ENCODE data around the gene NPEPL1. TPM values are rescaled to one million over a fixed set of nuclear protein-coding genes. Genes with fewer than 3 reads are reported as not detected.
A peak's percentile ranks its signal among the peaks of the same experiment; 100 is the strongest.

The NPEPL1 gene
- total and polyA plus RNA-seq, 2 donors (not counting 3 experiments of a cell fraction or from before 2014, with no cell fraction given), result 22.5 to 40.8 TPM

DNA sequence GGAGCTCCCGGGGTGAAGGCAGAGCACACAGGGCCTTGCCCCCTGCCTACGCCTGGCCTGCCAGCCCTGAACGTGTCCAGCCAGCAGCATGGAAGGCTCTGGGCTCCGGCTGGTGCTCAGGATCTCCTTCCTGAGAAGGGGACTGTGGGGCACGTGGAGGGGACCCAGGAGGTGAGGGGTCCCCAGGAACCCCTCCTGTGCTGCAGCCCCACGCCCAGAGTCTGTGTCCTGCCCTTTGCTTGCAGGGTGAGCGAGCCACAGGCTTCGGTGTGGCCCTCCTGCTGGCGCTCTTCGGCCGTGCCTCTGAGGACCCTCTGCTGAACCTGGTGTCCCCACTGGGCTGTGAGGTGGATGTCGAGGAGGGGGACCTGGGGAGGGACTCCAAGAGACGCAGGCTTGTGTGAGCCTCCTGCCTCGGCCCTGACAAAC, 22.3 kb downstream of the NPEPL1 start:
- intact Hi-C loops (cut with micrococcal nuclease), result no loop called here
- H4K20me1 ChIP-seq (replicated peaks; ENCODE audit: control insufficient read depth, extremely low read depth, insufficient read depth, low read length), result no peaks in the 10 kb centered on the region
- no peaks in the 10 kb centered on the region for H3K36me3 ChIP-seq (ENCODE audit: control insufficient read depth in 2 of 2, extremely low read depth in 1 of 2, insufficient read depth in 2 of 2, low read length in 2 of 2)
- DNase-seq (ENCODE audit: low read depth, low spot score) (no peak), FAIRE-seq (no peak)
- TF ChIP-seq POLR2AphosphoS5 (IDR thresholded peaks at IDR 0.05; ENCODE audit: insufficient read depth, low read depth, low read length), result no peak
- TF ChIP-seq EZH2 (IDR thresholded peaks at IDR 0.05; ENCODE audit: borderline replicate concordance, low read depth, low read length, severe bottlenecking), result no peak
- no peak for TF ChIP-seq MYC (IDR thresholded peaks at IDR 0.05; ENCODE audit: low read depth, low read length)
- TF ChIP-seq FOS (IDR thresholded peaks at IDR 0.05; ENCODE audit: borderline replicate concordance, insufficient read depth, low read length), result no peak
- no peak overlapping the region for H3K27ac ChIP-seq (ENCODE audit: insufficient read depth, low read depth, low read length)
- no peaks in the 10 kb centered on the region for H3K9me3 ChIP-seq (replicated peaks; ENCODE audit: control insufficient read depth, insufficient read depth, low read length)
- ChIA-PET POLR2A (no interaction called here), CTCF (interaction anchor here (1.3 kb wide), 1 partner anchor 234 kb away, joined by 4 read pairs; no protein-coding TSS in a partner anchor)
- BruUV-seq (replicated peaks), result no TSS peak
- dilution Hi-C loops (cut with MboI; ENCODE audit: extremely low pct_ligation_motif_present, low sequenced_read_pairs), result no loop called here
- no peak overlapping the region for H3K9ac ChIP-seq (replicated peaks; ENCODE audit: extremely low read depth, insufficient read depth, low read length)
- H3K27me3 ChIP-seq (ENCODE audit: control insufficient read depth in 2 of 2, insufficient read depth in 2 of 2, low read length in 2 of 2), result no peaks in the 10 kb centered on the region
- no peak overlapping the region for H3K4me2 ChIP-seq (ENCODE audit: insufficient read depth, low read length)
- H3K4me1 ChIP-seq (ENCODE audit: control insufficient read depth, extremely low read depth, insufficient read depth, low read length), result no peaks in the 10 kb centered on the region
- H3K9me1 ChIP-seq (replicated peaks; ENCODE audit: control insufficient read depth, extremely low read depth, insufficient read depth, low read length), result no peaks in the 10 kb centered on the region
- H3K79me2 ChIP-seq (ENCODE audit: control insufficient read depth, insufficient read depth, low read length), result no peaks in the 10 kb centered on the region
- no peak overlapping the region for H2AFZ ChIP-seq (ENCODE audit: low read depth, low read length)
- H3K4me3 ChIP-seq (replicated peaks in 1 of 3; ENCODE audit: insufficient read depth in 1 of 3, low read depth in 1 of 3, low read length in 3 of 3), result no peak overlapping the region

DNA sequence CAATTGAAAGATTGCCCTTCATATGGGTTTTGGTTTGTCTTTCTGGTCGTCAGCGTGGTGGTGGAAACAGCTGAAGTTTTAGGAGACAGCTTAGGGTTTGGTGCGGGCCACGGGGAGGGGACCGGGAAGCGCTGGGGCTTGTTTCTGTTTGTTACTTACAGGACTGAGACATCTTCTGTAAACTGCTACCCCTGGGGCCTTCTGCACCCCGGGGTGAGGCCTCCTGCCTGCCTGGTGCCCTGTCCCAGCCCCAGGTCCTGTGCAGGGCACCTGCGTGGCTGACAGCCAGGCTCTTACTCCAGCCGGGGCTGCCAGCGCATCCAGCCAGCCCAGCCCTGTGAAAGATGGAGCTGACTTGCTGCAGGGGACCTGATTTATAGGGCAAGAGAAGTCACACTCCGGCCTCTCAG, 22.8 kb downstream of the NPEPL1 start:
- Histone ChIP-seq H3K4me3 (replicated peaks in 1 of 3; ENCODE audit: insufficient read depth in 1 of 3, low read depth in 1 of 3, low read length in 3 of 3) (no peak overlapping the region), H4K20me1 (replicated peaks; ENCODE audit: control insufficient read depth, extremely low read depth, insufficient read depth, low read length) (no peaks in the 10 kb centered on the region), H3K9me1 (replicated peaks; ENCODE audit: control insufficient read depth, extremely low read depth, insufficient read depth, low read length) (no peaks in the 10 kb centered on the region), H3K9me3 (replicated peaks; ENCODE audit: control insufficient read depth, insufficient read depth, low read length) (no peaks in the 10 kb centered on the region), H3K4me2 (ENCODE audit: insufficient read depth, low read length) (no peak overlapping the region), H3K9ac (replicated peaks; ENCODE audit: extremely low read depth, insufficient read depth, low read length) (no peak overlapping the region), H3K27ac (ENCODE audit: insufficient read depth, low read depth, low read length) (no peak overlapping the region), H3K4me1 (ENCODE audit: control insufficient read depth, extremely low read depth, insufficient read depth, low read length) (no peaks in the 10 kb centered on the region), H3K27me3 (ENCODE audit: control insufficient read depth in 2 of 2, insufficient read depth in 2 of 2, low read length in 2 of 2) (no peaks in the 10 kb centered on the region), H2AFZ (ENCODE audit: low read depth, low read length) (no peak overlapping the region), H3K79me2 (ENCODE audit: control insufficient read depth, insufficient read depth, low read length) (no peaks in the 10 kb centered on the region), H3K36me3 (ENCODE audit: control insufficient read depth in 2 of 2, extremely low read depth in 1 of 2, insufficient read depth in 2 of 2, low read length in 2 of 2) (no peaks in the 10 kb centered on the region)
- no peak for FAIRE-seq
- TSS peak; percentile 23 for BruUV-seq (replicated peaks)
- ChIA-PET CTCF (interaction anchor here (1.3 kb wide), 1 partner anchor 234 kb away, joined by 4 read pairs; no protein-coding TSS in a partner anchor), POLR2A (no interaction called here)
- dilution Hi-C loops (cut with MboI; ENCODE audit: extremely low pct_ligation_motif_present, low sequenced_read_pairs) (no loop called here), intact Hi-C loops (cut with micrococcal nuclease) (no loop called here)
- no peak for DNase-seq (ENCODE audit: low read depth, low spot score)
- no peak for TF ChIP-seq EZH2 (IDR thresholded peaks at IDR 0.05; ENCODE audit: borderline replicate concordance, low read depth, low read length, severe bottlenecking)
- no peak for TF ChIP-seq MYC (IDR thresholded peaks at IDR 0.05; ENCODE audit: low read depth, low read length)
- TF ChIP-seq FOS (IDR thresholded peaks at IDR 0.05; ENCODE audit: borderline replicate concordance, insufficient read depth, low read length), result no peak
- TF ChIP-seq, protein P1, sequence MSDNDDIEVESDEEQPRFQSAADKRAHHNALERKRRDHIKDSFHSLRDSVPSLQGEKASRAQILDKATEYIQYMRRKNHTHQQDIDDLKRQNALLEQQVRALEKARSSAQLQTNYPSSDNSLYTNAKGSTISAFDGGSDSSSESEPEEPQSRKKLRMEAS (IDR thresholded peaks at IDR 0.05; ENCODE audit: insufficient read depth, insufficient read length), result no peak
- TF ChIP-seq, protein P2, sequence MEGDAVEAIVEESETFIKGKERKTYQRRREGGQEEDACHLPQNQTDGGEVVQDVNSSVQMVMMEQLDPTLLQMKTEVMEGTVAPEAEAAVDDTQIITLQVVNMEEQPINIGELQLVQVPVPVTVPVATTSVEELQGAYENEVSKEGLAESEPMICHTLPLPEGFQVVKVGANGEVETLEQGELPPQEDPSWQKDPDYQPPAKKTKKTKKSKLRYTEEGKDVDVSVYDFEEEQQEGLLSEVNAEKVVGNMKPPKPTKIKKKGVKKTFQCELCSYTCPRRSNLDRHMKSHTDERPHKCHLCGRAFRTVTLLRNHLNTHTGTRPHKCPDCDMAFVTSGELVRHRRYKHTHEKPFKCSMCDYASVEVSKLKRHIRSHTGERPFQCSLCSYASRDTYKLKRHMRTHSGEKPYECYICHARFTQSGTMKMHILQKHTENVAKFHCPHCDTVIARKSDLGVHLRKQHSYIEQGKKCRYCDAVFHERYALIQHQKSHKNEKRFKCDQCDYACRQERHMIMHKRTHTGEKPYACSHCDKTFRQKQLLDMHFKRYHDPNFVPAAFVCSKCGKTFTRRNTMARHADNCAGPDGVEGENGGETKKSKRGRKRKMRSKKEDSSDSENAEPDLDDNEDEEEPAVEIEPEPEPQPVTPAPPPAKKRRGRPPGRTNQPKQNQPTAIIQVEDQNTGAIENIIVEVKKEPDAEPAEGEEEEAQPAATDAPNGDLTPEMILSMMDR (IDR thresholded peaks at IDR 0.05; ENCODE audit: extremely low read depth in 1 of 2, insufficient read depth in 1 of 2, low read depth in 1 of 2, low read length in 2 of 2), result no peak
- no peak for TF ChIP-seq POLR2A (IDR thresholded peaks at IDR 0.05; ENCODE audit: low read depth, low read length)
- TF ChIP-seq POLR2AphosphoS5 (IDR thresholded peaks at IDR 0.05; ENCODE audit: insufficient read depth, low read depth, low read length), result no peak
- no peak for TF ChIP-seq GATA2 (IDR thresholded peaks at IDR 0.05; ENCODE audit: insufficient read depth, insufficient read length, low read depth, low read length)

All from endothelial cell of umbilical vein (primary cell).